GM18508 (cell line): ENCODE measurements around the gene FABP1.

ENCODE experiments used
- ATAC-seq: cut with Tn5 transposase; IDR thresholded peaks from one replicate; pipeline ENCODE4 v1.9.1; 2021; ENCODE audit warnings: moderate number of reproducible peaks; ENCODE audit not compliant: insufficient read depth, unreplicated experiment

Gene FABP1

GRCh38 chr2:88085602-88086001 is 42.3 kb downstream of the FABP1 start:
- ATAC-seq, result no peak

GRCh38 chr2:88085099-88085498 is 42.8 kb downstream of the FABP1 start:
- no peak for ATAC-seq

GRCh38 chr2:88082781-88083180 is 45.1 kb downstream of the FABP1 start:
- ATAC-seq, result no peak

- ATAC-seq, result no peak
Observed at GRCh38 chr2:88081924-88082608, 45.8 kb downstream of the FABP1 start.

- no peak for ATAC-seq
Observed at GRCh38 chr2:88080545-88080944, 47.3 kb downstream of the FABP1 start.

- ATAC-seq, result no peak
Observed at GRCh38 chr2:88078643-88079172, 49.2 kb downstream of the FABP1 start.

- ATAC-seq, result no peak
Observed at GRCh38 chr2:88077080-88077479, 50.8 kb downstream of the FABP1 start.

- ATAC-seq, result no peak
Observed at GRCh38 chr2:88074854-88075292, 53.0 kb downstream of the FABP1 start.

- no peak for ATAC-seq
Observed at GRCh38 chr2:88074150-88074549, 53.7 kb downstream of the FABP1 start.
